ENCODE results near the gene RASGEF1B.

GRCh38 chr4:81481151-81481550 is 9.4 kb upstream of the RASGEF1B start:
- TF ChIP-seq CTCF (conservative IDR thresholded peaks at IDR 0.05; ENCODE audit: low read depth, low read length) (no peak), EZH2 (IDR thresholded peaks at IDR 0.05; ENCODE audit: borderline replicate concordance, low read depth, low read length, poor library complexity, severe bottlenecking) (no peak)
